K562 (cell line): ENCODE data around the gene ZFR2. TPM values are rescaled to one million over a fixed set of nuclear protein-coding genes. Genes with fewer than 3 reads are reported as not detected.
A peak's percentile ranks its signal among the peaks of the same experiment; 100 is the strongest.

Source experiments
- BCOR ChIP-seq: fragments of 450-650 bp; IDR thresholded peaks from 2 replicates; pipeline ENCODE4 v1.6.1; 2016
- CXXC5 ChIP-seq: fragments of 250-450 bp; sonication (Bioruptor Pico); IDR thresholded peaks from 2 replicates; pipeline ENCODE4 v1.8.0; 2022; ENCODE audit warnings: inconsistent platforms, mild to moderate bottlenecking, moderate library complexity
- HES1 ChIP-seq: fragments of 450-650 bp; IDR thresholded peaks from 2 replicates; pipeline ENCODE4 v1.6.1; 2016; ENCODE audit warnings: low read depth, mild to moderate bottlenecking, moderate library complexity
- HSF4 ChIP-seq: fragments of 250-450 bp; sonication (Bioruptor Pico); IDR thresholded peaks from 2 replicates; pipeline ENCODE4 v2.1.2; 2022; ENCODE audit warnings: mild to moderate bottlenecking, moderate library complexity, borderline replicate concordance
- IFI16 ChIP-seq: fragments of 250-450 bp; sonication (Bioruptor Pico); IDR thresholded peaks from 2 replicates; pipeline ENCODE4 v2.1.2; 2022; ENCODE audit warnings: mild to moderate bottlenecking, inconsistent platforms
- MAZ ChIP-seq, 2 experiments: fragments of 450-650 bp in 1 of 2; sonication (generic) in 1 of 2; formaldehyde crosslinking; IDR thresholded peaks in 1 of 2; conservative IDR thresholded peaks in 1 of 2; 2 replicates each; pipeline versions ENCODE4 v1.4.0 to v1.5.0; 2020; ENCODE audit warnings: mild to moderate bottlenecking in 1 of 2, missing genetic modification reagents in 1 of 2
- MCM2 ChIP-seq: fragments of 450-650 bp; IDR thresholded peaks from 2 replicates; pipeline ENCODE4 v1.6.1; 2017; ENCODE audit warnings: low read depth, mild to moderate bottlenecking
- MECOM ChIP-seq: fragments of 250-450 bp; sonication (Bioruptor Pico); IDR thresholded peaks from 2 replicates; pipeline ENCODE4 v1.8.0; 2022; ENCODE audit warnings: inconsistent platforms
- POLR2G ChIP-seq: fragments of 200-400 bp; formaldehyde crosslinking; IDR thresholded peaks from 2 replicates; pipeline ENCODE4 v1.6.1; 2017; ENCODE audit warnings: low read depth, mild to moderate bottlenecking, antibody characterized with exemption, low read length, moderate library complexity
- PRMT5 ChIP-seq: sonication (generic); formaldehyde crosslinking; IDR thresholded peaks from 2 replicates; pipeline ENCODE4 v1.5.0; 2020; ENCODE audit warnings: missing genetic modification reagents
- SMARCE1 ChIP-seq: fragments of 450-650 bp; IDR thresholded peaks from 2 replicates; pipeline ENCODE4 v1.7.1; 2016; ENCODE audit warnings: mild to moderate bottlenecking
- SOX6 ChIP-seq: fragments of 450-650 bp; IDR thresholded peaks from 2 replicates; pipeline ENCODE4 v1.6.1; 2014; ENCODE audit warnings: mild to moderate bottlenecking
- TBP ChIP-seq: optimal IDR thresholded peaks from 2 replicates; pipeline ENCODE3; 2011; ENCODE audit warnings: low read depth, low read length, improper control_type of control experiment
- XRCC3 ChIP-seq: fragments of 450-650 bp; IDR thresholded peaks from 2 replicates; pipeline ENCODE4 v1.6.1; 2017; ENCODE audit warnings: mild to moderate bottlenecking, moderate library complexity
- ZBTB2 ChIP-seq: fragments of 450-650 bp; IDR thresholded peaks from 2 replicates; pipeline ENCODE4 v1.6.1; 2016; ENCODE audit warnings: antibody characterized with exemption
- ZNF124 ChIP-seq: sonication (generic); formaldehyde crosslinking; IDR thresholded peaks from 2 replicates; pipeline ENCODE4 v1.8.1; 2022; ENCODE audit warnings: missing genetic modification reagents
- ZNF140 ChIP-seq: fragments of 250-450 bp; sonication (Bioruptor Pico); IDR thresholded peaks from 2 replicates; pipeline ENCODE4 v1.8.0; 2021; ENCODE audit warnings: moderate library complexity, mild to moderate bottlenecking, inconsistent platforms
- ZNF263 ChIP-seq: sonication (generic); formaldehyde crosslinking; IDR thresholded peaks from 2 replicates; pipeline ENCODE4 v1.8.0; 2022; ENCODE audit warnings: mild to moderate bottlenecking, missing genetic modification reagents, borderline replicate concordance
- ZNF384 ChIP-seq: IDR thresholded peaks from 2 replicates; pipeline ENCODE4 v1.6.1; 2012; ENCODE audit warnings: low read depth, low read length, improper control_type of control experiment
- ZNF644 ChIP-seq: fragments of 200-800 bp; sonication (Bioruptor generic); IDR thresholded peaks from 2 replicates; pipeline ENCODE4 v1.6.1; 2016; ENCODE audit warnings: low read depth, missing genetic modification characterization, missing compliant biosample characterization
- polyA plus RNA-seq, 8 experiments: library from polyadenylated mRNA; depleted of rRNA in 4 of 8; stranded (reverse) in 5 of 8; unstranded in 3 of 8; fragments of >200 nt; fragmentation: Nextera tagmentation in 2 of 8; fragmentation: Illumina TruSeq in 1 of 8; extraction: Ambion mirVana in 2 of 8; extraction: Trizol in 1 of 8; gene quantifications; 2 replicates each; pipeline versions ENCODE4 v1.2.1 to v1.2.3, GENCODE V29; 2011 to 2014; ENCODE audit warnings: inconsistent platforms in 1 of 8, missing spikeins in 1 of 8
- total RNA-seq, 7 experiments: library from RNA; depleted of rRNA in 6 of 7; stranded (reverse); fragments of >200 nt in 6 of 7; fragmentation: Illumina TruSeq in 2 of 7; extraction: Trizol in 2 of 7; gene quantifications; 2 replicates each; pipeline versions ENCODE4 v1.2.1 to v1.2.3, GENCODE V29; 2011 to 2021; ENCODE audit warnings: low replicate concordance in 1 of 7
- TF ChIP-seq, protein P1 (sequence below), 2 experiments: fragments of 200-800 bp in 1 of 2; sonication (Bioruptor generic) in 1 of 2; sonication (generic) in 1 of 2; formaldehyde crosslinking in 1 of 2; IDR thresholded peaks in 1 of 2; conservative IDR thresholded peaks in 1 of 2; 2 replicates each; pipeline versions ENCODE4 v1.5.0 to v1.6.1; 2016 to 2020; ENCODE audit warnings: missing compliant biosample characterization in 1 of 2, missing genetic modification characterization in 1 of 2, missing genetic modification reagents in 1 of 2
- TF ChIP-seq, protein P2 (sequence below): fragments of 450-650 bp; IDR thresholded peaks from 2 replicates; pipeline ENCODE4 v1.6.1; 2014; ENCODE audit warnings: low read depth, mild to moderate bottlenecking, moderate library complexity, borderline replicate concordance

The ZFR2 gene
- total and polyA plus RNA-seq, 9 of the 15 experiments (the other 6 are each of a cell fraction or from before 2014, with no cell fraction given) = 0.03 to 0.59 (median 0.07) TPM; not detected in 6

- TF ChIP-seq, protein P1, sequence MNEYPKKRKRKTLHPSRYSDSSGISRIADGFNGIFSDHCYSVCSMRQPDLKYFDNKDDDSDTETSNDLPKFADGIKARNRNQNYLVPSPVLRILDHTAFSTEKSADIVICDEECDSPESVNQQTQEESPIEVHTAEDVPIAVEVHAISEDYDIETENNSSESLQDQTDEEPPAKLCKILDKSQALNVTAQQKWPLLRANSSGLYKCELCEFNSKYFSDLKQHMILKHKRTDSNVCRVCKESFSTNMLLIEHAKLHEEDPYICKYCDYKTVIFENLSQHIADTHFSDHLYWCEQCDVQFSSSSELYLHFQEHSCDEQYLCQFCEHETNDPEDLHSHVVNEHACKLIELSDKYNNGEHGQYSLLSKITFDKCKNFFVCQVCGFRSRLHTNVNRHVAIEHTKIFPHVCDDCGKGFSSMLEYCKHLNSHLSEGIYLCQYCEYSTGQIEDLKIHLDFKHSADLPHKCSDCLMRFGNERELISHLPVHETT (CRISPR knock-in tag; conservative IDR thresholded peaks at IDR 0.05 in 1 of 2, IDR thresholded peaks at IDR 0.05 in 1 of 2) = peak in 1 of 2 experiments; percentile 0; a peak in 1 of 4 replicates
- TF ChIP-seq ZNF384 (no peak), ZNF263 (CRISPR knock-in tag) (no peak; the same call in 1 of the 2 replicates), XRCC3 (no peak), CXXC5 (CRISPR knock-in tag) (peak; percentile 80), MCM2 (no peak), ZNF140 (CRISPR knock-in tag) (no peak), HES1 (no peak), BCOR (peak; percentile 45; the same call in 1 of the 2 replicates), MECOM (CRISPR knock-in tag) (no peak), ZNF644 (tag) (no peak), POLR2G (peak; percentile 93), IFI16 (CRISPR knock-in tag) (no peak), HSF4 (CRISPR knock-in tag) (no peak), SMARCE1 (no peak), ZBTB2 (peak; percentile 100), ZNF124 (CRISPR knock-in tag) (no peak), PRMT5 (no peak), SOX6 (no peak), TBP (peak; percentile 69), MAZ (CRISPR knock-in tag; conservative IDR thresholded peaks at IDR 0.05 in 1 of 2, IDR thresholded peaks at IDR 0.05 in 1 of 2) (peak; percentile 77 to 85; a peak in 2 of 4 replicates)
- TF ChIP-seq, protein P2, sequence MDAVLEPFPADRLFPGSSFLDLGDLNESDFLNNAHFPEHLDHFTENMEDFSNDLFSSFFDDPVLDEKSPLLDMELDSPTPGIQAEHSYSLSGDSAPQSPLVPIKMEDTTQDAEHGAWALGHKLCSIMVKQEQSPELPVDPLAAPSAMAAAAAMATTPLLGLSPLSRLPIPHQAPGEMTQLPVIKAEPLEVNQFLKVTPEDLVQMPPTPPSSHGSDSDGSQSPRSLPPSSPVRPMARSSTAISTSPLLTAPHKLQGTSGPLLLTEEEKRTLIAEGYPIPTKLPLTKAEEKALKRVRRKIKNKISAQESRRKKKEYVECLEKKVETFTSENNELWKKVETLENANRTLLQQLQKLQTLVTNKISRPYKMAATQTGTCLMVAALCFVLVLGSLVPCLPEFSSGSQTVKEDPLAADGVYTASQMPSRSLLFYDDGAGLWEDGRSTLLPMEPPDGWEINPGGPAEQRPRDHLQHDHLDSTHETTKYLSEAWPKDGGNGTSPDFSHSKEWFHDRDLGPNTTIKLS = peak; percentile 94
These were observed 106.1 kb downstream of the ZFR2 start, which contains the start of gene MRPL54 (continued) for GRCh38 chr19:3762501-3763459.
